Liver (tissue), 9 donors: Measurements from ENCODE around the gene ARVCF. TPM values are rescaled to one million over a fixed set of nuclear protein-coding genes. Genes with fewer than 3 reads are reported as not detected.
A peak's percentile ranks its signal among the peaks of the same experiment; 100 is the strongest.

Experiments used
- DNase-seq: peaks from one replicate; pipeline ENCODE4 v3.0.0-alpha.2; 2017; ENCODE audit warnings: low spot score
- H3K27ac ChIP-seq, 2 donors: one replicate each; pipeline ENCODE4 v1.7.0; 2013; ENCODE audit warnings: inconsistent platforms in 2 of 2, low read length in 2 of 2, control low read depth in 1 of 2, low read depth in 1 of 2, mild to moderate bottlenecking in 1 of 2
- H3K27me3 ChIP-seq, 4 donors: one replicate each; pipeline versions ENCODE4 v1.6.1 to v1.7.0; 2013; ENCODE audit warnings: low read length in 3 of 4, inconsistent platforms in 1 of 4, mild to moderate bottlenecking in 1 of 4, moderate library complexity in 1 of 4; ENCODE audit not compliant: control insufficient read depth in 4 of 4, insufficient read depth in 4 of 4
- H3K36me3 ChIP-seq, 4 donors: one replicate each; pipeline versions ENCODE4 v1.6.1 to v1.7.0; 2013; ENCODE audit warnings: low read length in 3 of 4, mild to moderate bottlenecking in 3 of 4, low read depth in 1 of 4, moderate library complexity in 1 of 4; ENCODE audit not compliant: control insufficient read depth in 4 of 4, insufficient read depth in 3 of 4
- H3K4me1 ChIP-seq, 4 donors: one replicate each; pipeline versions ENCODE4 v1.6.1 to v1.7.0; 2013; ENCODE audit warnings: low read length in 3 of 4, mild to moderate bottlenecking in 3 of 4, moderate library complexity in 1 of 4; ENCODE audit not compliant: control insufficient read depth in 4 of 4, insufficient read depth in 4 of 4
- H3K4me3 ChIP-seq, 3 donors: one replicate each; pipeline versions ENCODE4 v1.6.1 to v1.7.0; 2013; ENCODE audit warnings: low read length in 3 of 3, control low read depth in 1 of 3, low read depth in 1 of 3, mild to moderate bottlenecking in 1 of 3
- H3K9ac ChIP-seq, 2 donors: one replicate each; pipeline ENCODE4 v1.7.0; 2013; ENCODE audit warnings: low read length in 2 of 2, mild to moderate bottlenecking in 2 of 2, moderate library complexity in 2 of 2, control low read depth in 1 of 2, low read depth in 1 of 2
- H3K9me3 ChIP-seq, 4 donors: one replicate each; pipeline versions ENCODE4 v1.6.1 to v1.7.0; 2013; ENCODE audit warnings: low read length in 3 of 4; ENCODE audit not compliant: control insufficient read depth in 4 of 4
- ATF3 ChIP-seq: IDR thresholded peaks from 2 replicates; pipeline ENCODE4 v1.6.1; 2016; ENCODE audit warnings: antibody characterized with exemption
- CTCF ChIP-seq: fragments of 150-350 bp; IDR thresholded peaks from 2 replicates; pipeline ENCODE4 v1.5.1; 2017; ENCODE audit warnings: improper control_type of control experiment, low read depth, low read length; ENCODE audit not compliant: missing input control
- EGR1 ChIP-seq, 2 donors: IDR thresholded peaks; 2 replicates each; pipeline ENCODE4 v1.6.1; 2016 to 2018; ENCODE audit warnings: antibody characterized with exemption in 2 of 2, low read depth in 2 of 2
- FOXA1 ChIP-seq: IDR thresholded peaks from 2 replicates; pipeline ENCODE4 v1.6.1; 2016; ENCODE audit warnings: antibody characterized with exemption
- FOXA2 ChIP-seq: IDR thresholded peaks from 2 replicates; pipeline ENCODE4 v1.6.1; 2016; ENCODE audit warnings: antibody characterized with exemption
- GABPA ChIP-seq, 2 donors: IDR thresholded peaks in 1 of 2; conservative IDR thresholded peaks in 1 of 2; 2 replicates each; pipeline ENCODE4 v1.6.1; 2016; ENCODE audit warnings: antibody characterized with exemption in 2 of 2, mild to moderate bottlenecking in 1 of 2, moderate library complexity in 1 of 2
- HNF4A ChIP-seq, 2 donors: conservative IDR thresholded peaks; 2 replicates each; pipeline ENCODE4 v1.6.1; 2016; ENCODE audit warnings: antibody characterized with exemption in 2 of 2, mild to moderate bottlenecking in 2 of 2
- HNF4G ChIP-seq: IDR thresholded peaks from 2 replicates; pipeline ENCODE4 v1.6.1; 2016; ENCODE audit warnings: antibody characterized with exemption
- JUND ChIP-seq, 2 donors: IDR thresholded peaks; 2 replicates each; pipeline ENCODE4 v1.6.1; 2016; ENCODE audit warnings: antibody characterized with exemption in 2 of 2
- MAX ChIP-seq: IDR thresholded peaks from 2 replicates; pipeline ENCODE4 v1.6.1; 2016; ENCODE audit warnings: antibody characterized with exemption
- NR2F2 ChIP-seq: IDR thresholded peaks from 2 replicates; pipeline ENCODE4 v1.6.1; 2016; ENCODE audit warnings: antibody characterized with exemption
- RAD21 ChIP-seq, 2 donors: IDR thresholded peaks; 2 replicates each; pipeline ENCODE4 v1.6.1; 2016; ENCODE audit warnings: antibody characterized with exemption in 2 of 2, mild to moderate bottlenecking in 2 of 2
- REST ChIP-seq: IDR thresholded peaks from 2 replicates; pipeline ENCODE4 v1.6.1; 2016; ENCODE audit warnings: antibody characterized with exemption, mild to moderate bottlenecking
- RXRA ChIP-seq, 2 donors: IDR thresholded peaks; 2 replicates each; pipeline ENCODE4 v1.6.1; 2017 to 2018; ENCODE audit warnings: antibody characterized with exemption in 2 of 2, mild to moderate bottlenecking in 1 of 2
- SP1 ChIP-seq: IDR thresholded peaks from 2 replicates; pipeline ENCODE4 v1.6.1; 2018; ENCODE audit warnings: antibody characterized with exemption, mild to moderate bottlenecking
- YY1 ChIP-seq: IDR thresholded peaks from 2 replicates; pipeline ENCODE4 v1.6.1; 2016; ENCODE audit warnings: antibody characterized with exemption, mild to moderate bottlenecking
- ZBTB33 ChIP-seq: IDR thresholded peaks from 2 replicates; pipeline ENCODE4 v1.6.1; 2016; ENCODE audit warnings: antibody characterized with exemption
- WGBS: extraction: QIAGEN DNeasy Blood & Tissue Kit; methylation state at CpG from one replicate; pipeline ENCODE4 v1.1.7; 2013; 5-methylcytosine and 5-hydroxymethylcytosine counted together
- polyA plus RNA-seq, 2 donors: library from polyadenylated mRNA; stranded (reverse) in 1 of 2; unstranded in 1 of 2; fragments of 200-250 nt in 1 of 2; fragments of >200 nt in 1 of 2; fragmentation: Nextera tagmentation in 1 of 2; extraction: Ambion mirVana in 1 of 2; gene quantifications; one replicate each; pipeline versions ENCODE4 v1.2.1 to v1.2.3, GENCODE V29; 2013 to 2015
- total RNA-seq, 2 donors: library from RNA; depleted of rRNA; stranded (reverse); fragments of >200 nt; gene quantifications; one replicate each; pipeline ENCODE4 v1.2.3, GENCODE V29; 2014
- donor health status: healthy.
- donor health status: healthy.
- donor health status: healthy.
- donor health status: healthy.
- donor health status: healthy.

Gene ARVCF
- total and polyA plus RNA-seq, 4 donors: 3.8 to 48.8 (median 26.1) TPM

- no peak for DNase-seq
- Histone ChIP-seq H3K36me3 (no peaks in the 10 kb centered on the region), H3K9ac (peak overlapping the region; percentile 67 to 93), H3K27ac (peak overlapping the region; percentile 93), H3K27me3 (no peaks in the 10 kb centered on the region), H3K4me1 (peaks cover 26 to 49% (median 37%) of the 10 kb centered on the region in 4 donors), H3K4me3 (peak overlapping the region; percentile 45 to 51 (median 45)), H3K9me3 (no peaks in the 10 kb centered on the region)
- TF ChIP-seq REST: no peak
- no peak for TF ChIP-seq YY1
- TF ChIP-seq SP1: no peak
- no peak for TF ChIP-seq HNF4G
- TF ChIP-seq HNF4A (conservative IDR thresholded peaks at IDR 0.05): no peak
- TF ChIP-seq ATF3: no peak
- no peak for TF ChIP-seq FOXA2
- TF ChIP-seq RXRA (IDR thresholded peaks at IDR 0.05): no peak
- no peak for TF ChIP-seq JUND (IDR thresholded peaks at IDR 0.05)
- no peak for TF ChIP-seq GABPA (IDR thresholded peaks at IDR 0.05 in 1 of 2, conservative IDR thresholded peaks at IDR 0.05 in 1 of 2)
- 72% methylated on average over 19 of the region's 19 CpGs for WGBS
These were observed 58.3 kb downstream of the ARVCF start for GRCh38 chr22:19958083-19959042.

- H3K36me3 ChIP-seq: no peaks in the 10 kb centered on the region
- H3K4me1 ChIP-seq: peaks cover 21 to 49% (median 38%) of the 10 kb centered on the region in 4 donors
- H3K9ac ChIP-seq: no peak overlapping the region
- no peak overlapping the region for H3K4me3 ChIP-seq
- H3K27ac ChIP-seq: peak overlapping the region; percentile 13 to 20
- TF ChIP-seq YY1 (no peak), REST (no peak), ATF3 (no peak), GABPA (IDR thresholded peaks at IDR 0.05 in 1 of 2, conservative IDR thresholded peaks at IDR 0.05 in 1 of 2) (no peak), SP1 (no peak), RAD21 (IDR thresholded peaks at IDR 0.05) (peak in 1 of 2 donors; percentile 10), HNF4G (no peak), JUND (IDR thresholded peaks at IDR 0.05) (no peak), HNF4A (conservative IDR thresholded peaks at IDR 0.05) (no peak), EGR1 (IDR thresholded peaks at IDR 0.05; ENCODE audit: low read depth in 2 of 2) (no peak), FOXA1 (no peak), CTCF (no peak), NR2F2 (no peak), RXRA (IDR thresholded peaks at IDR 0.05) (no peak), MAX (peak; percentile 34), FOXA2 (no peak), ZBTB33 (no peak)
- WGBS: 81% methylated on average over 9 of the region's 9 CpGs
- H3K9me3 ChIP-seq: no peaks in the 10 kb centered on the region
- DNase-seq: no peak
- H3K27me3 ChIP-seq: no peaks in the 10 kb centered on the region
These were observed 59.2 kb downstream of the ARVCF start for GRCh38 chr22:19957445-19957844.
